Activated CD8-positive, alpha-beta memory T cell treated with anti-CD3 and anti-CD28 coated beads for 48 hours (primary cell): Measurements from ENCODE around the gene IFIT1B.
"Not testable (repeated sequence)": the region's sequence is repeated elsewhere in the genome, so short reads cannot be mapped to it uniquely, and the experiment has no call there.

Experiments
- DNase-seq, 3 experiments: peaks; one replicate each; pipeline ENCODE4 v3.0.0-alpha.2; 2020; ENCODE audit warnings: low read depth in 2 of 3, low spot score in 2 of 3

The IFIT1B gene

DNA sequence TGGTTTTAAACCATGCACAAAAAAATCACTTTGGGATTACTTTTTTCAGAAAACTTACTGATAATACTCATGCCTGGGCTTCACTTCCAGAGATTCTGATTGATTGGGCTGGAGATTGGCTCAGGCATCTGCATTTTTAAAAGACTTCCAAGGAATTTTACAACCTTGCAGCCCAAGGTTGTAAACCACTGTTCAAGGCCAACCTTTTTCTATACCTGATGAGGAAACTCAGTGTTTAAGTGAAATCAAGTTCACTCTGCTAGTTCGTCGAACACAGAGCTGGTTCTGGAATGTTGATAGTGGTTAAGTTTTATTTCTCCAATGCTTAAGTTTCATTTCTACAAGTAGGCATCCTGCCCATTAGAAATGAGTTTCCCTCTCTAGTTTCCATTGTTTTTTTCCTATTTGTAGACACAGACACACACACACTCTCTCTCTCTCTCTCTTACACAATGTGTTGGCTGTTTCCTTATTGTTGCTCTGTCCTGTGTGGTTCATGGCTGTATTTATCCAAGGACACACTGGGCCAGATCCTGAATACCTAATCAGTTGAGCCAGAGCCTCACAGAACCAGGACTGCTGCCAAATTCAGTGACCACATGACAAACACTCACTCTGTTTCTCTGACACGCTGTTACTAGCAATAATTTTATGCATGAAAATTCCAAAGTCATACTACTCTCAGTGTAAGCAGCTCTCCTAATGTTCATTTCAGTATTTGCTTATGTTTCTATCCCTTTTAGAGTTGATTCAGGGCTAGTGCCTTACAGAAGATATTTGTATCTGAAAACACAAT, 3.7 kb upstream of the IFIT1B start:
- no peak for DNase-seq

DNA sequence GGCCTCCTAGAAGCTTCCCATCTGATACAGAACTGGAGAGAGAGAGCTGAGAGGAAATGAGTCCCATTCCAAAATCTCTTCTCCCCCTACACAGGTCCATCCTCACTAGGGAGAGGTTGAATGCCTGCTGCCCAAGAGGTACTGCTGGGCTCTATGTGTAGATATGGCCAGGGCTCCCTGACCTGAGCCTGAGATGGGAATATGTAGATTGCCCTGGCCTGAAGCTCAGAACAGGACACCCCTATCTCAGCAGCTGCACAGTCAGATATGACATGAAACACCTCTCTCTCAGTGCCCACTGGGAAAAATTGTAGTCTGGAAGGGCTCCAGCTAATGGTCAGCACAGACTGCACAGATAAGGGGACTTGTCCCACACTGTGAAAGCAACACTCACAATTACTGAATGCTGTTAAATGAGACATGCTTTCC, 3.1 kb upstream of the IFIT1B start:
- no peak for DNase-seq

DNA sequence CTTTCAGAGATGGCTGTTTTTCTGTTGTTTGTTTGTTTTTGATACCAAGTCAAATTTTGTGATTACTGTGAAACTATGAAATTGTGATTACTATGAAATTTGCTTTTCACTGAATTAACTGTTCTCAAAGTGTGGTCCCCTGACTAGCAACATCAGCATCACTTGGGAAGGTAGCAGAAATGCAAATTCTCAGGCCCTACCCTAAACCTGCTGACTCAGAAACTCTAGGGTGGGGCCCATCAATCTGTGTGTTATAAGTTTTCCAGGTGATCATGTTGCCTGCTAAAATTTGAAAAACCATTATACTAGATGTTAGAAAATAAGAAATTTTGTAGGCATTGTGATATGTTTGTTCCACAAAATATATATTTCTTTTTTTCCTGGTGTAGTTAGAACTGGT, 1.2 kb downstream of the IFIT1B start:
- DNase-seq = no peak

DNA sequence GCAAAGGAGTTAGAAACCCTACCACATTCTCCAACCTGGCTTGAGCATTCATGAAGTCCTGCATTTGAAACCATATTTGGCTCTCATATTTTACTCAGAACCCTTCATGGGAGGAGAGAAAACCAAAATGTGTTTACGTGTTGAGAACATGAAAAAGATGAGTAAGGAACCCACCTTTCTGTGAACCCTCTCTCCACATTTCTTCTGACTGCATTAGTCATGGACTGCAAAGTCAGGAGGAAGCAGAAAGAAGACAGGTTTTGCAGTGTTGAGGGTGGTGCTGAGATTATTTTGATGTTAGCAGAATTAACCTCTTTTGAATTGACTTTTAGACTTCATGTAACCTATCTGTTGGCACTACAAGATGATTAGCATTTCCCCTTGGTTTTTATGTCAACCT, 4.9 kb downstream of the IFIT1B start:
- DNase-seq = no peak

DNA sequence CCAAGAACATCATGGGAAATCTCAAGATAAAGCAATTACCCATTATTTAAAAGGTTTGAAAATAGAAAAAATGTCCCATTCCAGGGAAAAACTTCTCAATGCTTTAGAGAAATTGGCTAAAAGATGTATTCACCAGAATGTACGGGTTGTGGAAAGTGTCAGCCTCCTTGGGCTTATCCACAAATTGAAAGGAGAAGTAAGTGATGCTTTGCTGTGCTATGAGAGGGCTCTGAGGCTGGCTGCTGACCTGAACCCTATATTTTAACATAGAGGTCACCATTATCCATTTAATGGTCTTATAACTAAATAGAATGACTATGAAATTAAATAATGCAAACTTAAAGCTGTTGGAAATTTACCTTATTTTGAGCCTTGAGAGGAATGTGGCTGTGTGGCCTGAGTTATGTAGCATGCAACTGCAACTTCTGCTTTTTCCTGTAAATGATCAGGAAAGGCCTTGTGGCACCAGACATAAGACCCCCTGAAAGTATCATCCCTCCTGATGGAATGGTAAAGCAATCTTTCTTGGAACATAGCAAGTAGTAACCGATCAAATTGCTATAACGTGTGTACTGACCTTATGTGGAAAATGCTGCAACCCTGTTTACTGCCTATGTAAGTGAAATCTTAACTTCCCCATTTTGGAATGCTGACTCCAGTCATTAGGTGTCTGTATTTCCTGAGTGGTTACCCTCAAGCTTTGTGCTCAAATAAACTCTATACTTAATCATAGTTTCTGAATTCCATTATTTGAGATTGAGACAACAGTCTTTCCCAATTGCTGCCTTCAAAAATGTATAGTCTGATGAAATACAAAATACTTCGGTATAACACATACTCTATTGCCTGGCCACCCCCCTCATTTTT, 6.9 kb downstream of the IFIT1B start:
- DNase-seq = no peak

DNA sequence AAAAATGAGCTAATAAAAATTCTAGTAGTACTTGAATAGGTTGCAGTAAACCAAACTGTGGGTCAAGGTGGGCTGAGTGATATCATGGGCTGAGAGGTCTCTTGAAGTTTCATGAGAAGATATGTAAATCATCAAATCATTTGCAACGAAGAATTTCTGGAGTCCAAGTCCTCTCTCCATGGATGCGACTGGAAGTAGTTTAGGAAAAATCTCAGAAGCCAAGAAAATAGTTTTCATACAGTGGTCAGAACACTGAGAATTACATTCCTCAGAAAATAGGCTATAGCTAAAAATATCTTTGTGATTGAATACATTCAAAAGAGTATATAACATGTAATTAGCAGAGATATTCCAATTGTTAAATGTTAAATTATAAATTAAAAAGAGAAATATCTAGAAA, 10.9 kb downstream of the IFIT1B start:
- DNase-seq = no peak

DNA sequence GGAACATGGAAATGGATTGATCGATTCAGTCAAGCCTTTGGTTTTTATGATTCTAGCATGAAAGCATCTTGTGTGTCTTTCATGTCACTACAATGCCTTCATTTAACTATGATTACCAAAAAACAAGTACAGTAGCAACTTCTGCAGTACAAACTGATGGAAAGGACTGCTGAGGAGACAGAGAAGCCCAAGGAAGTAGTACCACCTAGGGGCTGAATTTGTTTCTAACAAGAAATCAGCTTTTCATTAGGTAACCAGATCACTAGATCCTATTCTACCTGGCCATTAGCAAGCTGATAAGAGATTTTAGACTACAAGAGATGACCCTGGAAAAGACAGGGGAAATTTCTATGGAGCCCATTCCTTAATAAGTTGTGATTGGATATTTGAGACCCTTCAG, 11.4 kb downstream of the IFIT1B start:
- DNase-seq = no peak

DNA sequence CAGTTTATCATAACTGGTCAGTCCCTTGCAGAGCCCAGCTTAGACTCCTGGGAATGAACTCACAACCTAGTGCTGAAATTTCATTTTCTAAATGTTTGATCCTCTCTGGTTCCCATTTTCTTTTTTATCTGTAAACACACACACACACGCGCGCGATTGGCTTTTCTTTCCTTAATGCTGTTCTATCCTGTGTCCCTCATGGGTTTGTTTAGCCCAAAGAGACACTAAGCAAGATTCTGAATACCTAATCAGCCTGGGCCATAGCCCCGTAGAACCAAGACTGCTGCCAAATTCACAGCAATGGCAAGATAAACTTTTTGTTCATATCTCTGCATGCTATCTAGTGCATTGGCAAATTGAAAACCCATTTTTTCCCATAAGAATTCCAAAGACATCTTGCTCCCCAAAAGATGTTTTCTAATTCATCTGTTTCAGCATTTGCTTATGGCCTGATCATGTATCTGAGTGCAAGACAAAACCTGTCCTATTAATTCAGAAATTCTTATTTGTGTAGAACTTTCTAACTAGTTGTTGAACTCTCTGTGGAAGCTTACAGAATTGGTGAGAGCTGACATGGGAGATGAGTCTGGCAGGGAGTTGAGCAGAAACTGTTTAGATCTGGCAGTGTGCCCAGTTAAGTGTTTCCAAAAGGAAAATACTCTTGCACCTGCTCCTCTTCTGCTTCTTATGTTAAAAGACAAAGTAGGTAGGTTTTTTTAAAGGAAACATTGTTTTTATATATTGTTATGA, 12.8 kb downstream of the IFIT1B start:
- DNase-seq = no peak

DNA sequence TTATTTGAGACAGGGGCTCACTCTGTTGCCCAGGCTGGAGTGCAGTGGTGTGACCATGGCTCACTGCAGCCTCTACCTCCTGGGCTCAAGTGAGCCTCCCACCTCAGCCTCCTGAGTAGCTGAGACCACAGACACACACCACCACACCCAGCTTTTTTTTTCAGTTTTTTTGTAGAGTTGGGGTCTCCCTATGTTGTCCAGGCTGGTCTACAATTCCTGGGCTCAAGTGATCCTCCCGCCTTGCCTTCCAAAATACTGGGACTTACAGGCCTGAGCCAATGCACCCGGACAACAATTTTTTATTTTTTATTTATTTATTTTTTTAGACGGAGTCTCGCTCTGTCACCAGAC, 13.3 kb downstream of the IFIT1B start:
- not testable (repeated sequence) for DNase-seq

DNA sequence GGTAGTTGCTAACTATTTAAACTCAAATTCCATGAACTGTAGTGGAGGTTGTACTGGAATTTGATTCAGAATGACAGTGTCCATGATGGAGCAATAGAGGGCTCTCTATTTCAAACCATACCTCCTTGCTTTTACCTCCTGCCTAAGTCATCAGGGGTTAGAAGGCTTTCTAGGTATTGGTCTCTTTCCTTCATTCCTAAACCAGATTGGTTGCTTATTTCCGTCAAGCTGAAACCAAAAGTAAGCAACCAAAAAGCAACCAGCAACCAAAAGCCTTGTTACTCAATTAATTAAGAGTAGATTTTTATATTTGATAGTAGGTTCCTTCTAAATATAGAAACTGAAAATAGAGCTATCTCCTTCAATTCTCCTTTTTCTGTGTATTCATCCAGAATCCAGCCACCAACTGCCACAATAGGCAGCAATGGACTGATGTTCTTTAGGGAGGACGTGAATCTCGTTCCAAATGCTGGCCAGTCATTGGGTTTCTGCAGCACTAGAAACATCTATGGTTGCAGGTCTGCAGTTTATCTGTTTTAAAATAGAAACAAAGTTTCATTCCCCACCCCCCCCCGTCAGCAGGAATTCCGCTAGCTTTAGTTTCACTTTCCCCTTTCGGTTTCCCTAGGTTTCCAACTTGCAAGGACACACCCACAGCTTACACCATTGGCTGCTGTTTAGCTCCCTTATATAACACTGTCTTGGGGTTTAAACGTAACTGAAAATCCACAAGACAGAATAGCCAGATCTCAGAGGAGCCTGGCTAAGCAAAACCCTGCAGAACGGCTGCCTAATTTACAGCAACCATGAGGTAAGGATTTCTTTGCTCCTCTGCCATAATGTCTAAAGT, 14.3 kb downstream of the IFIT1B start, which contains the start of gene IFIT1:
IFIT1 (plus strand) TSS at position 717 of the 850 bp plus-strand sequence; CDS start at position 807, 90 bp downstream.
- no peak for DNase-seq

DNA sequence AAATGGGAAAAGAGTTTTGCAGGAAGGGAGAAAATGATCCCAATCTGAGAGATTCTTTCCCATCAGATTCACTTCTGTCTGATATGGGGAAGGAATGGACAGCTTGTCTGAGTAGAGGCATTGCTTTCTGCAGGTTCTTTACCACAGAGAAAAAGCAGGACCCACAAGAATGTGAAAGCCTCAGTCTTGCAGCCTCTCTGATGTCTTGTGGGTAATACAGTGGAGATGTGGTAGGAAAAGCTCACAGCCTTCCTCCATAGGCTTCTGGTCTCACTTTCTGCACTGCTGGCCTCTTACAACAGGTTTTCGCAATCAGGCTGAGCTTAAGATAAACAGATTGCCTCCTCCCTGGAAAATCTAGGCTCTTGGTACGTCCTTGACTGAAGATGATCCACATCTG, 15.1 kb downstream of the IFIT1B start:
- no peak for DNase-seq

DNA sequence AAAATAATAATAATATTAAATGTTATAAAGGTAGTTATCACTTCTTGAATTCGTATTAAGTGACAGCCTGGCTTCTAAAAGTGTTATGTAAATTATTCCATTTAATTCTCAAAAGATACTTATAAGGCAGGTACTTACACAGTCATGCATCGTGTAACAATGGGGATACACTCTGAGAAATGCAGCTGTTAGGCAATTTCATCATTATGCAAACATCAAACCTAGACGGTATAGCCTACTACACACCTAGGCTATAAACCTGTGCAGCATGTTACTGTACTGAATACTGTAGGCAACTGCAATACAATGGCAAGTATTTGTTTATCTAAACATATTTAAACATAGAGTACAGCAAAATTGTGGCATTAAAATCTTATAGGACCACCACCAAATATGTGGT, 16.0 kb downstream of the IFIT1B start:
- DNase-seq = no peak

DNA sequence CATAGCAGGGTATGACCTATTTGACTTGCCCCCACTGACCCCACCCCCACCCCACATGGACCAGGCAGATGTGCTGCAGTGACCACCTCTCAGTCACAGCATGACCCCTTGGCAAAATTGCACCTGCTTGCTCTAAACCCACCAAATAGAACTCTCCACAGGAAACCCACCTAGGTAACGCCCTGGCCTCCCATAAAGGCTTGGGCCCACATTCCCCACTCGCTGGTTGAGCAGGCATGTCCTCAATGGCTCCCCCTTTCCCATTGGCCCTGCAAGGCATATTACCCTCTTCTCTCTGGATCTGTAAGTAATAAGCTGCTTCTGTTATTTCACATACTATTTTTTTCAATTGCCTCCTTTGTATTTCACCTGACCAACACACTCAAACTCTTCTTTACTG, 17.3 kb downstream of the IFIT1B start:
- DNase-seq = no peak

DNA sequence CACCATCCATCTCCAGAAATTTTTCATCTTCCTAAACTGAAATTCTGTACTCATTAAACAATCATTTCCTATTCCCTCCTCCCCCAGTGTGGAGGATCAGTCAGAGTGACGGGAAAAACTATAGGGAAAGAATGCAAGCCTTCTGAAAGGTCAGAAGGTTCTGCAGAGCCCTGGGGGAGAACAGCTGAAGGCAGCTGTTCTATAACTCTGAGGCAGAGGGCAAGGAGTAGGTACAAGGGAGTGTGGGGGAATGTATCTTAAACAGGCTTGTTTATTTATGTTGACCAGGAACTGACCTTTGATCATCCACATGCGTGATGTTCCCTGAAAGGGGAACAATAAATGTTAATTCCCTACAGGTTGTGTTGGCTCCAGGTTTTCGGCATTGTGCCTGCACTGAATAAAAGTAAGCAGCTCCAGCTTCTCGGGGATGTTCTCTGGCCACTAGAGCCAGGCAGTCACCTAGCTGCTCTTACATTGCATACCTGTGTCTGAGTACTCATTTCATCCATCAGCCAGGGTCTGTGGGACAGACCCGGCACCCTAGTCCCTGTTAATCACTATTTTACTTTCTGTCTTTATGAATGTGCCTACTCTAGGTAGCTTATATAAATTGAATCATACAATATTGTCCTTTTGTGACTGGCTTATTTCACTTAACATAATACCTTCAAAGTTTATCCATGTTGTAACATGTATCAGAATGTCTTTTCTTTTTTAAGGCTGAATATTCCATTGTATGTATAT, 20.3 kb downstream of the IFIT1B start:
- no peak for DNase-seq

DNA sequence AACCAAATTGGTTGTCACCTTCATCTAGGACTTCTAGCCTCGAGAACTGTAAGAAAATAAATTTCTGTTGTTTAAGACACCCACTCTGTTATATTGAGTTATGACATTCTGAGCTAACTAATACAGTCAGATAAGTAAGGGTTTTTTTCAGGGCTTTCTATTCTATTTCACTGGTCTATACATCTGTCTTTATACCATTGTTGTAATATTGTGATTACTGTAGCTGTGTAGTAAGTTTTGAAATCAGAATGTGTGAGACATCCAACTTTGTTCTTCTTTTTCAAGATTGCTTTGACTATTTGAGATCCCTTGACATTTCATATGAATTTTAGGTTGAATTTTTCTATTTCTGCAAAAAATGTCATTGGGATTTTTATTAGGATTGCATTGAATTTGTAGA, 22.1 kb downstream of the IFIT1B start:
- DNase-seq = no peak

DNA sequence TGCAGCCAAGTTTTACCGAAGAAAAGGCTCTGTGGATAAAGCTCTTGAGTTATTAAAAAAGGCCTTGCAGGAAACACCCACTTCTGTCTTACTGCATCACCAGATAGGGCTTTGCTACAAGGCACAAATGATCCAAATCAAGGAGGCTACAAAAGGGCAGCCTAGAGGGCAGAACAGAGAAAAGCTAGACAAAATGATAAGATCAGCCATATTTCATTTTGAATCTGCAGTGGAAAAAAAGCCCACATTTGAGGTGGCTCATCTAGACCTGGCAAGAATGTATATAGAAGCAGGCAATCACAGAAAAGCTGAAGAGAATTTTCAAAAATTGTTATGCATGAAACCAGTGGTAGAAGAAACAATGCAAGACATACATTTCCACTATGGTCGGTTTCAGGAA, 25.2 kb downstream of the IFIT1B start:
- no peak for DNase-seq

DNA sequence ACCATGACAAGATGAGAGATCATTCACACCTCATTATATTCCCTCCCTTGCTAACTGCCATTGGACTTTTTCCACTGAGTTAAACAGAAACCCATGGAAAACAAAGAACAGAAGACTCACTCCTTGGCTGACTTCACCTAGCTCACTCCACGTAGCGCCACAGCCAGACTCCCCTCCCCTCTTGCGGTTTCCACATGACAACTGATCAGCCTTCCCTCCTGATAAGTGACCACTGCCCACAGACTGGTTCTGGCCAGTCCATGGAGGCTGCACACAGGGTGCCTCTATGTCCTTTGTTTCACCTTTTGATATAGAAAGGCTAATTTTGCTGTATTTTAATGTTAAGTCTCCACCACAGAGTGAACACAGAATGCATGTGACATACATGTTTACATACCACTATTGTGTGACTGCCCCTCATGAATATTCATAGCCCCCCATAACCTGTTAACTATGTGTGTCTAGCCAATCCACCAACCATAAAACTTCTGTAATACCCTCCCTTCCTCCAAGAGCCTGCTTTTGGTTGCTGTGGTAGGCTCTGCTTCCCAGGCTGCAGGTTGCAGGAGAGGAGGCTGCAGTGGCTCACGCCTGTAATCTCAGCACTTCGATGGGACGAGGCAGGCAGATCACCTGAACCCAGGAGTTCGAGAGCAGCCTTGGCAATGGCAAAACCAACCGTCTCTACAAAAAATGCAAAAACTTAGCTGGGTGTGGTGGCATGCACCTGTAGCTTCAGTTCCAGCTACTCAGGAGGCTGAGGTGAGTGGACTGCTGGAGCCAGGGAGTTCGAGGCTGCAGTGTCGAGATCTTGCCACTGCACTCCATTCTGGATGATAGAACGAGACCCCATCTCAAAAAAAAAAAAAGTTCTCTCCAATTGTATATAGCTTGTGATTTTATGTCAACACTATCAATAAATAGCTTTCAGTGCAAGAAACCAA, 26.5 kb downstream of the IFIT1B start:
- no peak for DNase-seq

DNA sequence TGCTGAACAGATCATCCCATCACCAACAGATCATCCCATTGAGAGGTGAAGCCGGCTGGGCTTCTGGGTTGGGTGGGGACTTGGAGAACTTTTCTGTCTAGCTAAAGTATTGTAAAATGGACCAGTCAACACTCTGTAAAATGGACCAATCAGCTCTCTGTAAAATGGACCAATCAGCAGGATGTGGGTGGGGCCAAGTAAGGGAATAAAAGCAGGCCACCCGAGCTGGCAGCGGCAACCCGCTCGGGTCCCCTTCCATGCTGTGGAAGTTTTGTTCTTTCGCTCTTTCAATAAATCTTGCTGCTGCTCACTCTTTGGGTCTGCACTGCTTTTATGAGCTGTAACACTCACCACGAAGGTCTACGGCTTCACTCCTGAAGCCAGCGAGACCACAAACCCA, 28.3 kb downstream of the IFIT1B start:
- DNase-seq = not testable (repeated sequence)

DNA sequence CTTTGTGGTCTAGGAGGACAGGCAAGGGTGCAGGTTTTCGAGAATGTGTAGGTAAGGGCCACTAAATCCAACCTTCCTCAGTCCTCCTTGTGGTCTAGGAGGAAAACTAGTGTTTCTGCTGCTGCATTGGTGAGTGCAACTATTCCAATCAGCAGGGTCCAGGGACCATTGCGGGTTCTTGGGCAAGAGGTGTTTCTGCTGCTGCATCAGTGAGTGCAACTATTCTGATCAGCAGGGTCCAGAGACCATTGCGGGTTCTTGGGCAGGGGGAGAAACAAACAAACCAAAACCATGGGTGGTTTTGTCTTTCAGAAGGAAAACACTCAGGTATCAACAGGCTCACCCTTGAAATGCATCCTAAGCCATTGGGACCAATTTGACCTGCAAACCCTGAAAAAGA, 29.9 kb downstream of the IFIT1B start:
- DNase-seq = not testable (repeated sequence)
